ENCODE data around the gene C6orf132. TPM values are rescaled to one million over a fixed set of nuclear protein-coding genes. Genes with fewer than 3 reads are reported as not detected.

The C6orf132 gene, protein sequence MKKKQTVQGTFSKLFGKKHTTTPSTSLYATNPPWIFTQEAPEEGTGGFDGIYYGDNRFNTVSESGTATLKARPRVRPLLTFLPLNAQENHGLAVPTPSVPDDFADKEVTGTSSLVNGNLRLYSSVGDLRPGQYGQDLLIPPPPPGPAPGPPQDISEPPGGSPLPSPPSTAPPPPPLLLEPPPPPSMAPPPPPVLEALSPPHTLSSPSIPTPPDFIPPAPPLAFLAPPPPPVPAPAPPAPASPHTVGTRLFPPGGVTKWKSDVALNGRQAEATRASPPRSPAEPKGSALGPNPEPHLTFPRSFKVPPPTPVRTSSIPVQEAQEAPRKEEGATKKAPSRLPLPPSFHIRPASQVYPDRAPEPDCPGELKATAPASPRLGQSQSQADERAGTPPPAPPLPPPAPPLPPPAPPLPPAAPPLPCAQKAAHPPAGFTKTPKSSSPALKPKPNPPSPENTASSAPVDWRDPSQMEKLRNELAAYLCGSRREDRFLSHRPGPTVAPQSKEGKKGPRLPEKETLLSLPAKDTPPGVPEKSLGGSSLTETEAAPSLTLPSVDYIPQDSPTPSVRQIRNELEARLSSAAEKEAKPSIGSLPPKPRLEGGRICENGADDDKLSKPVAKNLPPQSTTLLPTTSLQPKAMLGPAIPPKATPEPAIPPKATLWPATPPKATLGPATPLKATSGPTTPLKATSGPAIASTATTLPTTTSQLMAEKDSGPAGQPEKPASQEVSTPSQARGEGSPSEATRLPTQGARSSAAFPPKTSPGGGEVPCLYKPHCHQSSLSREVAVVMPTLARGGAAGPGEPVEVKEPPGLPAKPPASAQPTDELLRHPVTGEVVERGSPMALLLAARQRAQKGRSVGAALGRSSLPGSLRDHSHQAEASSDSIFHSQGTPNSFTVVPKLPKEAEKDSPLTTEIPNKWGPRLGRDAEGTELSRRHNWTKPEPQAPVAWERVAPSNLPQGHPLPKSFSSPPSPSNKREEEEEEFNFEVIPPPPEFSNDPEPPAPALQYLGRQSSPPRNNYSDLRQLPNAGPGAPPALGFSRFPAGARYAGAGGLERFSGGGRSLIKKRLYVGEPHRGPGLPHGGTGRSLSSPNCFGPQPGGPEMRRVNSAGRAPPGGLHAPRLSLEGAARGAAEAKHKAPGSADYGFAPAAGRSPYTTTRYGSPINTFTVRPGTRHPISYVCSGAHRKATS
- total RNA-seq (under 1 TPM; 0.11 to 0.34 (median 0.20) TPM), polyA plus RNA-seq (under 1 TPM; 0.08 to 0.13 (median 0.09) TPM)
- long read RNA-seq, donor 1, result 0 reads
- long read RNA-seq, donor 2, result 0 reads

DNA sequence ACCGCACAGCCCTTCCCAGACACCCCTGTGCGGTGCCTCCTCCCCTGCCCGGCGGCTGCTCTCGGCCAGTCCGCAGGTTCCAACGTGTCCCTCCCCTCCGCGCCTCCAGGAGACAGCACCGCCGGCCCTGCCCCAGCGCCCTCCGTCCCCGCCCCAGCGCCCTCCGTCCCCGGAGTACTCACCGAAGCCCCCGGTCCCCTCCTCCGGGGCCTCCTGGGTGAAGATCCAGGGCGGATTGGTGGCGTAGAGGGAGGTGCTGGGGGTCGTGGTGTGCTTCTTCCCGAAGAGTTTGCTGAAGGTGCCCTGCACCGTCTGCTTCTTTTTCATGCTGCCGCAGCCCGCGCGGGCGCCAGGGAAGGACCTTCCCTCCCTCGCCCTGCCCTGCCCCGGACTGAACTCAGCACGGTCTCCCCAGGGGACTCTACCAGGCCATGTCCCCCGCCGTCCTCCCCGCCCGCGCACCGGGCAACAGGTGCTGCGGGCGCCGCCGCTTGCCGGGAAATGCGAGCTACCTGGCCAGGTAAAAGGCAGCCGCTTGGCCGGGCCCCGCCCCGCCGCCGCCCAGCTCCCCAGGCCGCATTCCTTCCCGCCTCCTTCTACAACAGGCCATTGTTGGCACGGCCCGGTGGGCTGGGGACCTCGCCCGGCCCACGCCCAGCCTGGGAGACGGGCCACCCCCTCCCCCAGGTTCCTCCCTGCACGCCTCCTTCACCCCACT, at the start of gene C6orf132:
Gene C6orf132, minus strand, starts transcription at position 503 of the 718 bp plus-strand sequence. Its CDS starts 176 bp downstream, at position 327.
- DNase-seq (peak in 1 of 2 donors; percentile 30), ATAC-seq (peak in 3 of 4 donors; percentile 26 to 56 (median 40))
- Histone ChIP-seq H3K9me3 (no peaks in the 10 kb centered on the region), H3K4me3 (peak within 1 kb of the TSS; percentile 53), H3K27me3 (ENCODE audit: insufficient read depth in 3 of 3, low read length in 2 of 3) (peaks cover 0 to 46% (median 13%) of the 10 kb centered on the region in 3 donors), H3K27ac (no peak within 1 kb of the TSS), H3K4me1 (peaks cover 7% of the 10 kb centered on the region), H3K36me3 (ENCODE audit: insufficient read depth in 1 of 2, low read depth in 1 of 2) (no peaks in the 10 kb centered on the region)
- intact Hi-C loops (cut with DNase I), result no loop called here
- WGBS, 3 donors, result 2 to 7% (median 4%) methylated on average over 40 to 60 of the region's 60 CpGs
- TF ChIP-seq, protein P1, sequence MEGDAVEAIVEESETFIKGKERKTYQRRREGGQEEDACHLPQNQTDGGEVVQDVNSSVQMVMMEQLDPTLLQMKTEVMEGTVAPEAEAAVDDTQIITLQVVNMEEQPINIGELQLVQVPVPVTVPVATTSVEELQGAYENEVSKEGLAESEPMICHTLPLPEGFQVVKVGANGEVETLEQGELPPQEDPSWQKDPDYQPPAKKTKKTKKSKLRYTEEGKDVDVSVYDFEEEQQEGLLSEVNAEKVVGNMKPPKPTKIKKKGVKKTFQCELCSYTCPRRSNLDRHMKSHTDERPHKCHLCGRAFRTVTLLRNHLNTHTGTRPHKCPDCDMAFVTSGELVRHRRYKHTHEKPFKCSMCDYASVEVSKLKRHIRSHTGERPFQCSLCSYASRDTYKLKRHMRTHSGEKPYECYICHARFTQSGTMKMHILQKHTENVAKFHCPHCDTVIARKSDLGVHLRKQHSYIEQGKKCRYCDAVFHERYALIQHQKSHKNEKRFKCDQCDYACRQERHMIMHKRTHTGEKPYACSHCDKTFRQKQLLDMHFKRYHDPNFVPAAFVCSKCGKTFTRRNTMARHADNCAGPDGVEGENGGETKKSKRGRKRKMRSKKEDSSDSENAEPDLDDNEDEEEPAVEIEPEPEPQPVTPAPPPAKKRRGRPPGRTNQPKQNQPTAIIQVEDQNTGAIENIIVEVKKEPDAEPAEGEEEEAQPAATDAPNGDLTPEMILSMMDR (IDR thresholded peaks at IDR 0.05), result no peak

DNA sequence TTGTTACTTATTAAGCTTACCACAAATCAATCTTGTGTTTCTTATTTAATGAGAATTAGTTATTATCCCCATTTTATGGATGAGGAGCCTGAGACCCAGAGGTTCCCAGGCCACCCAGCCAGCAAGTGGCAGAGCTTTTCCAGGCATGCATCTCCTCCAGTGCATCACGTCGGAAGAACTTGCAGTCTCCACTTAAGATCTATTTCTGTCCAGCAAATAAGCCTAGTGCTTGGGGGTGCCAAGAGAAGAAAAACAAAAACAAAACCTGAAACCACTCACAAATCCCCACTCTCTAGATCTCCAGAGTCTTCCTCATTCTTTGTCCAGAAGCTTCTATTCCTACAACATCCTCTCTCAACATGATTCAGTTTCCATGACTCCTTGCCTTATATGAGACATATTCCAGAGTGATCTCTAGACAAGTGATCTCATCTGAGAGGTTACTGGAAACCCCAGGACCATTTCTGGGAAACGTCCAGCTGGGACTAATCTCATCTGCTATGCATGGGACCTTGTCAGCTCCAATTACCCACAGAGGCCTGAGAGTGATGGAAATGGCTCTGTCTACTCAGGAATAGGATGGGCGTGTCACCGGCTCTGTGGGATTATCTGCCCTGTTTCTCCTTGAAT, 48.2 kb upstream of the C6orf132 start:
- TF ChIP-seq, protein P1 (IDR thresholded peaks at IDR 0.05), result no peak
- intact Hi-C loops (cut with DNase I), result no loop called here
- no peaks in the 10 kb centered on the region for H3K27me3 ChIP-seq (ENCODE audit: insufficient read depth in 3 of 3, low read length in 2 of 3)
- H3K4me3 ChIP-seq, result no peak overlapping the region
- WGBS, 3 donors, result 36 to 49% (median 38%) methylated on average over 5 of the region's 5 CpGs
- H3K27ac ChIP-seq, result no peak overlapping the region
- ATAC-seq (no peak), DNase-seq (no peak)
- H3K9me3 ChIP-seq, result no peaks in the 10 kb centered on the region
- no peaks in the 10 kb centered on the region for H3K4me1 ChIP-seq
- no peaks in the 10 kb centered on the region for H3K36me3 ChIP-seq (ENCODE audit: insufficient read depth in 1 of 2, low read depth in 1 of 2)

DNA sequence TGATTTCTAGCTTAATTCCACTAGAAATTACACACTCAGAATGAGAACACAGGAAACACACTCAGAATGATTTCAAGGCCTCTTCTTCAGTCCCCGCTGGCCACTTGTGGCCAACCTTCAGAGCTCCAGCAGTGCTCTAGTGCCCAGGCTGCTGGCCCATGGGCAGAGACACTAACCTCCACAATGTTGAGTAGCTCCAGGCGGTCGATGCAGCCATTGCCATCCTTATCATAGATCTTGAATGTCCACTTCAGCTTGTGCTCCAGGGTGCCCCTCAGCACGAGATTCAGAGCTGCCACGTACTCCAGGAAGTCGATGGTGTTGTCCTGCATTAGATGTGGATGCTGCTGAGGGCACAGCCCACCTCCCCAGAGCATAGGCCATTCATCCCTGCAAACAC, 46.0 kb upstream of the C6orf132 start:
- Histone ChIP-seq H3K4me1 (no peaks in the 10 kb centered on the region), H3K27ac (no peak overlapping the region), H3K9me3 (no peaks in the 10 kb centered on the region), H3K36me3 (ENCODE audit: insufficient read depth in 1 of 2, low read depth in 1 of 2) (no peaks in the 10 kb centered on the region), H3K27me3 (ENCODE audit: insufficient read depth in 3 of 3, low read length in 2 of 3) (no peaks in the 10 kb centered on the region), H3K4me3 (no peak overlapping the region)
- DNase-seq (no peak), ATAC-seq (no peak)
- intact Hi-C loops (cut with DNase I), result no loop called here
- whole genome bisulfite sequencing, 3 donors, result 77 to 89% (median 86%) methylated on average over 6 of the region's 6 CpGs
- TF ChIP-seq, protein P1 (IDR thresholded peaks at IDR 0.05), result no peak

DNA sequence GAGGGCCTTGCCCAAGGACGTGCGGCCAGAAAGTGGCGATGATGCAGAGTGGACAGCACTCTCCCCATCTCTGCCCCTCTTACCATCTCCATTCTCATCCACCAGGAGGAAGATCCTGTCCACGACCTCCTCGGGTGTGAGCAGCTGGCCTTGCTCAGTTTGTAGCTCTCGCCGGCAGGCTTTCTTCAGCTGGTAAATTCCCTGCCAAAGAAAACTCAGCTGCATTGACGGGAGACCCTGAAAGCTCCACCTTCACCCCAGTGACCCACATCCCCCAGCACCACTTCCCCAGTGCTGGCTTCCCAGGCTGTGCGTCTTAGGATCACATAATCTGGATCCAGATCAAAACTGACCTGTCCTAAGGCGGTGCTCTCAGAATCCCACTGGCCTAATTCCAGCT, 43.2 kb upstream of the C6orf132 start:
- ATAC-seq (no peak), DNase-seq (no peak)
- TF ChIP-seq, protein P1 (IDR thresholded peaks at IDR 0.05), result no peak
- Histone ChIP-seq H3K36me3 (ENCODE audit: insufficient read depth in 1 of 2, low read depth in 1 of 2) (no peaks in the 10 kb centered on the region), H3K4me3 (no peak overlapping the region), H3K27ac (no peak overlapping the region), H3K9me3 (no peaks in the 10 kb centered on the region), H3K4me1 (no peaks in the 10 kb centered on the region), H3K27me3 (ENCODE audit: insufficient read depth in 3 of 3, low read length in 2 of 3) (no peaks in the 10 kb centered on the region)
- 49 to 62% (median 56%) methylated on average over 10 of the region's 10 CpGs for WGBS, 3 donors
- intact Hi-C loops (cut with DNase I), result no loop called here

All from psoas muscle (tissue), 8 donors.